Tibial nerve (tissue), 3 donors: ENCODE results near the gene EYS.
"Not testable (repeated sequence)": the region's sequence is repeated elsewhere in the genome, so short reads cannot be mapped to it uniquely, and the experiment has no call there.

Experiments used
- EP300 ChIP-seq, 2 donors: sonication (generic); formaldehyde crosslinking; IDR thresholded peaks; one replicate each; pipeline ENCODE4 v1.6.1; 2017; ENCODE audit warnings: antibody characterized with exemption in 2 of 2, mild to moderate bottlenecking in 1 of 2
- POLR2A ChIP-seq, 2 donors: fragments of 450-650 bp; IDR thresholded peaks; one replicate each; pipeline ENCODE4 v1.6.1; 2017; ENCODE audit warnings: antibody characterized with exemption in 2 of 2, mild to moderate bottlenecking in 2 of 2, moderate library complexity in 2 of 2

GRCh38 chr6:63887804-63888203 is 1819.2 kb downstream of the EYS start:
- TF ChIP-seq EP300, POLR2A (IDR thresholded peaks at IDR 0.05): not testable (repeated sequence)
